ENCODE measurements around the gene CLEC2D.
"Not testable (repeated sequence)": the region's sequence is repeated elsewhere in the genome, so short reads cannot be mapped to it uniquely, and the experiment has no call there.

CLEC2D gene

DNA sequence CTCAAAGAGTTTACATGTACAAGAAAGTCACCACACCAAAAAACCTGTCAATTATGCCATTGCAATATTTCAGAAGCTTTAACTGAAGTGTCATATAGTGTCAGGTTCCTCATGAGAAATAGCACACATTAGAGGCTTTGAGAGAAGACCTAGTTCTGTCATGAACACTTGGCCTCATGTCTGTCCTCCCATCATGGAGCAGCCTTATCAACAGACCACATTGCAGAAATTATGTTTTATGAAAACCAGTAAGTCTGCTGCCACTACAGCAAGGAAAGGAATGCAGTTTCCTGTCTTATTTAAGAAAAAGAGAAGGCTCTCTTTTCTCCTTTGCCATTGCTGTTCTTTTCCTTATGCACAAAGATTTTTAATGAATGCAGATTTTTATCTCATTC is 26.2 kb upstream of the CLEC2D start:
- H3K9me3 ChIP-seq (ENCODE audit: control insufficient read depth in 1 of 2, low read length in 2 of 2): no peaks in the 10 kb centered on the region
- H3K4me3 ChIP-seq (ENCODE audit: low read depth in 1 of 2, low read length in 2 of 2): no peak overlapping the region
- no peak overlapping the region for H3K27ac ChIP-seq (ENCODE audit: low read length)
- H3K27me3 ChIP-seq (ENCODE audit: low read depth, low read length): no peaks in the 10 kb centered on the region
- H3K4me1 ChIP-seq (ENCODE audit: control insufficient read depth in 1 of 2, insufficient read depth in 2 of 2, low read length in 2 of 2): no peaks in the 10 kb centered on the region
- H3K36me3 ChIP-seq (ENCODE audit: control insufficient read depth in 1 of 2, insufficient read depth in 2 of 2, low read length in 2 of 2): no peaks in the 10 kb centered on the region

- H3K27me3 ChIP-seq (ENCODE audit: low read depth, low read length); H3K9me3 ChIP-seq (ENCODE audit: control insufficient read depth in 1 of 2, low read length in 2 of 2); H3K27ac ChIP-seq (ENCODE audit: low read length); H3K4me3 ChIP-seq (ENCODE audit: low read depth in 1 of 2, low read length in 2 of 2); H3K4me1 ChIP-seq (ENCODE audit: control insufficient read depth in 1 of 2, insufficient read depth in 2 of 2, low read length in 2 of 2); H3K36me3 ChIP-seq (ENCODE audit: control insufficient read depth in 1 of 2, insufficient read depth in 2 of 2, low read length in 2 of 2): not testable (repeated sequence)
Observed at GRCh38 chr12:9644985-9645551, 24.4 kb upstream of the CLEC2D start.

DNA sequence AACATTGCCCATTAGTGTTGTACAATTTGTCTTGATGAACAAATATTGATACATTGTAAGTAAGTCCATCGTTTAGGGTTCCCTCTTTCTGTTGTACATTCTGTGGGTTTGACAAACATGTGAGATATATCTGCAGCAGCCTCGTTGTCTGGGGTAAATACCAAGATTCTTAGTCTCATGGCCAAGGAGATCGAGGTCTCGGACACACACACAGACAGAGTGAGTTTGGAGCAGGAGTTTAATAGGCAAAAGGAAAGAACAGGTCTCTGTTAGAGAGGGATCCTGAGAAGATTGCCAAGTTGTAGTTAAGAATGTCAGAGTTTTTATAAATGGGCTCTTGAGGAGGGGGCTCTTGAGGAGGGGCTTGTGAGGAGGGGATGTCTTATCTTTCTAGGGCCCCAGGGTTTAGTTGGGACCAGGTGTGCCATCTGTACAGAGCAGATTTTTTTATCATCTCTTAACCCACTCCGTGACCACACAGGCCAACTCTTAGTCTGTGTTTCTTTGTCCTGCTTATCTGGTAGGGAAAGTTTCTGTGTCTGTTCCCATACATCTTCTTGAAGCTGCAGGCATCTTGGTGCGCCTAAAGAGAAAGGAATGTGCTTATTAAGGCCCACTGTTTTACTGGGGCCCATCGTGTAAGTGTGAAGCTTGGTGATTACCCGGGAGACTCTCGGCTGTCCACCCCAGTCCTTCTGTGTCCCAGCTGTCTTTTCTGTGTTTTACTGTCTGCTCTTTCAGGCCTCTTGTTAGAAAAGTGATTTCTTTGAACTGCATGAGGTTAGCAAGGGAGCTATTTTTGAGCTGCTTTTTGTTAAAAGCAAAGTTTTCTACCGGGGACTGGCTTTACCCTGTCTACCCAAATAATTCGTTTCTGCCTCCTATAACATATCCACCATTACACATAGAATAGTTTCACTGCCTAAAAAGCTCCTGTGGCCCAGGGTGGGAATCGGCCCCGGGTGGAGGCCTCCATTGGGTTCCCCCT is 22.4 kb upstream of the CLEC2D start:
- no peaks in the 10 kb centered on the region for H3K27me3 ChIP-seq (ENCODE audit: low read depth, low read length)
- peak overlapping the region; percentile 85 for H3K27ac ChIP-seq (ENCODE audit: low read length)
- H3K4me3 ChIP-seq (ENCODE audit: low read depth in 1 of 2, low read length in 2 of 2): peak overlapping the region; percentile 88 to 90
- H3K4me1 ChIP-seq (ENCODE audit: control insufficient read depth in 1 of 2, insufficient read depth in 2 of 2, low read length in 2 of 2): peaks cover 5 to 18% of the 10 kb centered on the region in 2 donors
- peaks cover 0 to 4% of the 10 kb centered on the region in 2 donors for H3K36me3 ChIP-seq (ENCODE audit: control insufficient read depth in 1 of 2, insufficient read depth in 2 of 2, low read length in 2 of 2)
- no peaks in the 10 kb centered on the region for H3K9me3 ChIP-seq (ENCODE audit: control insufficient read depth in 1 of 2, low read length in 2 of 2)

GRCh38 chr12:9647825-9648700 is 21.4 kb upstream of the CLEC2D start:
- peaks cover 0 to 4% of the 10 kb centered on the region in 2 donors for H3K36me3 ChIP-seq (ENCODE audit: control insufficient read depth in 1 of 2, insufficient read depth in 2 of 2, low read length in 2 of 2)
- no peaks in the 10 kb centered on the region for H3K27me3 ChIP-seq (ENCODE audit: low read depth, low read length)
- no peaks in the 10 kb centered on the region for H3K9me3 ChIP-seq (ENCODE audit: control insufficient read depth in 1 of 2, low read length in 2 of 2)
- H3K27ac ChIP-seq (ENCODE audit: low read length): peak overlapping the region; percentile 85
- peak overlapping the region; percentile 88 to 90 for H3K4me3 ChIP-seq (ENCODE audit: low read depth in 1 of 2, low read length in 2 of 2)
- peaks cover 5 to 18% of the 10 kb centered on the region in 2 donors for H3K4me1 ChIP-seq (ENCODE audit: control insufficient read depth in 1 of 2, insufficient read depth in 2 of 2, low read length in 2 of 2)

- H3K27me3 ChIP-seq (ENCODE audit: low read depth, low read length): no peaks in the 10 kb centered on the region
- no peaks in the 10 kb centered on the region for H3K9me3 ChIP-seq (ENCODE audit: control insufficient read depth in 1 of 2, low read length in 2 of 2)
- peak overlapping the region; percentile 88 to 90 for H3K4me3 ChIP-seq (ENCODE audit: low read depth in 1 of 2, low read length in 2 of 2)
- peaks cover 5 to 18% of the 10 kb centered on the region in 2 donors for H3K4me1 ChIP-seq (ENCODE audit: control insufficient read depth in 1 of 2, insufficient read depth in 2 of 2, low read length in 2 of 2)
- peaks cover 2 to 8% of the 10 kb centered on the region in 2 donors for H3K36me3 ChIP-seq (ENCODE audit: control insufficient read depth in 1 of 2, insufficient read depth in 2 of 2, low read length in 2 of 2)
- peak overlapping the region; percentile 85 for H3K27ac ChIP-seq (ENCODE audit: low read length)
Observed at GRCh38 chr12:9648701-9649531, 20.6 kb upstream of the CLEC2D start.

DNA sequence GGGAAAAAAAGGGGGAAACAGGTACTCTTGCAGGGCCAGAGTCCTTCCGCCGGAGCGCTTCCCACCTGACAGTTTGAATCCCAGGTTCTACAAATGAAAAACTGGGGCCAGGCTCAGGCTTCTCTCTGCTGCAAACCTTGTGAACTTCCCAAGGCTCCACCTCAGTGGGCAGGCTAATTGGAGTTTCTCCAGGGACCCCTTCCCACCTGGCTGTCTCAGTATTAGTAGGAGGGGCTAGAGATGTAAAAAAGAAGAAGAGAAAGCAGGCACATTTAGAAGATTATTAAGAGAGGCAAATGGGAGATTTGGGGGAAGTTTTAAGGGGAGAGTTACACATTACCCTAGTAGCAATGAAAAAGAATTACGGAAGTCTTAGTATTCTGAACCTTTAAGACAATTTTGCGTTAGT is 20.0 kb upstream of the CLEC2D start:
- H3K27me3 ChIP-seq (ENCODE audit: low read depth, low read length): no peaks in the 10 kb centered on the region
- H3K4me1 ChIP-seq (ENCODE audit: control insufficient read depth in 1 of 2, insufficient read depth in 2 of 2, low read length in 2 of 2): peaks cover 5 to 18% of the 10 kb centered on the region in 2 donors
- H3K27ac ChIP-seq (ENCODE audit: low read length): peak overlapping the region; percentile 85

GRCh38 chr12:9650151-9650576 is 19.3 kb upstream of the CLEC2D start:
- peaks cover 6 to 20% of the 10 kb centered on the region in 2 donors for H3K36me3 ChIP-seq (ENCODE audit: control insufficient read depth in 1 of 2, insufficient read depth in 2 of 2, low read length in 2 of 2)
- no peaks in the 10 kb centered on the region for H3K27me3 ChIP-seq (ENCODE audit: low read depth, low read length)
- peak overlapping the region; percentile 88 to 90 for H3K4me3 ChIP-seq (ENCODE audit: low read depth in 1 of 2, low read length in 2 of 2)
- H3K27ac ChIP-seq (ENCODE audit: low read length): peak overlapping the region; percentile 85
- no peaks in the 10 kb centered on the region for H3K9me3 ChIP-seq (ENCODE audit: control insufficient read depth in 1 of 2, low read length in 2 of 2)
- peaks cover 5 to 18% of the 10 kb centered on the region in 2 donors for H3K4me1 ChIP-seq (ENCODE audit: control insufficient read depth in 1 of 2, insufficient read depth in 2 of 2, low read length in 2 of 2)

More for the DNA sequence above, 20.0 kb upstream of the CLEC2D start:
- Histone ChIP-seq H3K4me3 (ENCODE audit: low read depth in 1 of 2, low read length in 2 of 2) (peak overlapping the region; percentile 88 to 90), H3K36me3 (ENCODE audit: control insufficient read depth in 1 of 2, insufficient read depth in 2 of 2, low read length in 2 of 2) (peaks cover 6 to 14% of the 10 kb centered on the region in 2 donors), H3K9me3 (ENCODE audit: control insufficient read depth in 1 of 2, low read length in 2 of 2) (no peaks in the 10 kb centered on the region)

- Histone ChIP-seq H3K27ac (ENCODE audit: low read length) (no peak overlapping the region), H3K4me3 (ENCODE audit: low read depth in 1 of 2, low read length in 2 of 2) (peak overlapping the region in 1 of 2 donors; percentile 27), H3K27me3 (ENCODE audit: low read depth, low read length) (no peaks in the 10 kb centered on the region), H3K36me3 (ENCODE audit: control insufficient read depth in 1 of 2, insufficient read depth in 2 of 2, low read length in 2 of 2) (peaks cover 12 to 28% of the 10 kb centered on the region in 2 donors), H3K9me3 (ENCODE audit: control insufficient read depth in 1 of 2, low read length in 2 of 2) (no peaks in the 10 kb centered on the region), H3K4me1 (ENCODE audit: control insufficient read depth in 1 of 2, insufficient read depth in 2 of 2, low read length in 2 of 2) (peaks cover 5 to 18% of the 10 kb centered on the region in 2 donors)
Observed at GRCh38 chr12:9651265-9651729, 18.2 kb upstream of the CLEC2D start.

DNA sequence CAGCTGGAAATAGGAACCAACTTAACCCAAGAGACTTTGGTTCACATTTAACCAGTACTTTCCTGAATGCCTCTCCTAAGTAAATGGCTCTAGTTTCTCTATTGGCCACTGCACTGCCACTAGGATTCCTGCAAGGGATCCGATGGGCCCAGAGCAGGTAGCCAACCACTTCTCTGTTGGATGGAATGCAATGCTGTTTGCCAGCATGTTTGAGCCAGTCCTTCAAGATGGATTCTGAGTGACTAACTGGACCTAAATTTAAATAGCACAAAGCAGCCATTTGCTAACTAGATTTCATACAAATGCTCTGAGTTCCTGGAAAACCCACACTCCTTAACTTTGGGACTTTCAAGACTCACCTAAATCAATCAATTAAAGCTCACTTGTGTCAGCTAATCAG is 9.5 kb upstream of the CLEC2D start:
- Histone ChIP-seq H3K4me3 (ENCODE audit: low read depth in 1 of 2, low read length in 2 of 2) (no peak overlapping the region), H3K27ac (ENCODE audit: low read length) (no peak overlapping the region), H3K4me1 (ENCODE audit: control insufficient read depth in 1 of 2, insufficient read depth in 2 of 2, low read length in 2 of 2) (no peaks in the 10 kb centered on the region), H3K36me3 (ENCODE audit: control insufficient read depth in 1 of 2, insufficient read depth in 2 of 2, low read length in 2 of 2) (peaks cover 28 to 57% of the 10 kb centered on the region in 2 donors), H3K9me3 (ENCODE audit: control insufficient read depth in 1 of 2, low read length in 2 of 2) (no peaks in the 10 kb centered on the region), H3K27me3 (ENCODE audit: low read depth, low read length) (no peaks in the 10 kb centered on the region)

DNA sequence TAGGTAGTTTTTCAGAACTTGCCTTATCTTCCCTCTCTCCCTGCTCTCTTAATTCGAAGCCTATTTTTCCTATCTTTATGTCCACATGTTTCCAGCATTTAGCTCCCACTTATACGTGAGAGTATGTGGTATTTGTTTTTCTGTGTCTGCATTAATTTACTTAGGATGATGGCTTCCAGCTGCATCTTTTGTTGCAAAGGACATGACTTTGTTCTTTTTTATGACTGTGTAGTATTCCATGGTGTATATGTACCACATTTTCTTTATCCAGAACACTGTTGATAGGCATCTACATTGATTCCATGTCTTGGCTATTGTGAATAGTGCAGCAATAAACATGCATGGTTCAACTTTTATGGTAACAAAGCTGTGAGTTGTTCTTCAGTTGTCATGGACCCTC is 7.8 kb upstream of the CLEC2D start:
- no peaks in the 10 kb centered on the region for H3K9me3 ChIP-seq (ENCODE audit: control insufficient read depth in 1 of 2, low read length in 2 of 2)
- H3K4me3 ChIP-seq (ENCODE audit: low read depth in 1 of 2, low read length in 2 of 2): no peak overlapping the region
- no peak overlapping the region for H3K27ac ChIP-seq (ENCODE audit: low read length)
- no peaks in the 10 kb centered on the region for H3K27me3 ChIP-seq (ENCODE audit: low read depth, low read length)
- peaks cover 22 to 49% of the 10 kb centered on the region in 2 donors for H3K36me3 ChIP-seq (ENCODE audit: control insufficient read depth in 1 of 2, insufficient read depth in 2 of 2, low read length in 2 of 2)
- H3K4me1 ChIP-seq (ENCODE audit: control insufficient read depth in 1 of 2, insufficient read depth in 2 of 2, low read length in 2 of 2): no peaks in the 10 kb centered on the region

Measured in muscle layer of duodenum (tissue), 2 donors.